Uterus (tissue), 2 donors: ENCODE measurements around the gene UGT1A7.

ENCODE experiments used
- CTCF ChIP-seq, 4 experiments: fragments of 200-600 bp in 2 of 4; fragments of 450-650 bp in 2 of 4; sonication (generic) in 2 of 4; IDR thresholded peaks; one replicate each; pipeline ENCODE4 v1.5.1; 2016 to 2019; ENCODE audit warnings: antibody characterized with exemption in 4 of 4, mild to moderate bottlenecking in 2 of 4, moderate library complexity in 1 of 4
- POLR2A ChIP-seq, 2 donors: fragments of 450-650 bp; IDR thresholded peaks; one replicate each; pipeline ENCODE4 v1.6.1; 2016; ENCODE audit warnings: antibody characterized with exemption in 2 of 2, mild to moderate bottlenecking in 1 of 2, moderate library complexity in 1 of 2

DNA sequence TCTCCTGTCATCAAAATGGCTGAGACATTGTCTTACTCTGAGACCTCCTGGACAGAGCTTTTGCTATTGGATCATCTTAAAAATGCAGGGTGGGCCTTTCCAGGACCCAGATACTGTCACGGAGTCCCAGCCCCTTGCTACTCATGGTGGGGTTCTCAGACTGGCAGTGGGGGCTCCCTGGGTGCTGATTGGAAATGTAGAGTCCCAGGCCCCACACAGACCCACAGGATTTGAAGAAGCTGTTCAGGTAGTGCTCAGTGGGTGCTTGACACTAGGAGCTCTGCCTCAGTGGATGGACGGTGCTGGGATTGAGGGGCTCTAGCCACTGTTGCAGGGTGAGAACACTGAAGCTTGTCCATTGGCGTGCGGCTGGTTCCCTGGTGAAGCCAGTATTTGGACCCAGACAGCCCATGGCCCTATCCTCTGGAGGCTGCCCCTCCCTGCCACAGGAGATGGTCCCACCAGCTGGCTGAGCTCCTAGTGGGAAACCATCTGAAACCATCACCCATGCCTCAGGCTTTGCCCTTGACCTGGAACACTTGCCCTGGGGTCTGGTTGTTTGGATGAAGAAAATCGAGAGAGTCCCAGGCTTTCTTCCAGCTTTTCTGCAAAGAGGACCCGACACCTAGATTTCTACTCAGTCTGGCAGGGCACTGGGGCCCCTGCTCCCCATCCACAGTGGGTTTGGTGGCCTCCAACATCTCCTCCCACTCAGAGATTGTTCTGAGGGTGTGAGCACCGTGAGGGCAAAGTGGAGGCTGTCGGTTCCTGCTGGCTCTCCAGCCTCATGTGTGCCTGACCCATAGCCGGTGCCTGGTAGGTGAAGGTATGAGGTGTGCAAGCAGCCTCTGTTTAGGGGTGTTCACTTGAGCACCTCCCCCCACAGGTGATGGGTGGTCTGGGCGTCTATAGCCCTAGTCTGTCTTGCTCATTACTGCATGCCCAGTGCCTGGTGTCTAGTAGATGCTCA lies 126.5 kb downstream of the UGT1A7 start:
- TF ChIP-seq CTCF (IDR thresholded peaks at IDR 0.05) (no peak), POLR2A (IDR thresholded peaks at IDR 0.05) (no peak)
